GM20000 (cell line): Measurements from ENCODE around the gene CHKB.
"Not testable (repeated sequence)": the region's sequence is repeated elsewhere in the genome, so short reads cannot be mapped to it uniquely, and the experiment has no call there.

ENCODE experiments used
- DNase-seq: peaks from one replicate; pipeline ENCODE4 v3.0.0; 2012; ENCODE audit warnings: low spot score
- TF ChIP-seq, protein P1 (sequence below): IDR thresholded peaks from 2 replicates; pipeline ENCODE4 v1.5.1; 2012; ENCODE audit warnings: mild to moderate bottlenecking, control low read depth; ENCODE audit errors: extremely low read depth, missing control alignments

The CHKB gene

DNA sequence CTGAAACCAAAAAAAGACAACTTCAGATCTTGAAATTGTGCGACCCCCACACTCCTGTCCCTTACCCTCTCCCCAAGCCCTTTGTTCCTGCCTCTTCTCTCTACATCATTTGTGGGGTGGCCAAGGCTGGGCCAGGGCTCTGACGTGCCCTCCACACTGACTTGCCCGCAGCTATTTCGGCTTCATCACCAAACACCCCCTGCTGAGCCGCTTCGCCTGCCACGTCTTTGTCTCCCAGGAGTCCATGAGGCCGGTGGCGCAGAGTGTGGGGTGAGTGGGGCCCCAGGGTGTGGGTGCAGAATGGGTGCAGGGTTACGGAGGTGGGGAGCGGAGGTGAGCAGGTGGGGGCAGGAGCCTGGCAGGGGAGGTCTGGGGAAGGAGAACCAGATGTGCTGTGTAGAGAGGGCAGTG is 27.4 kb upstream of the CHKB start:
- DNase-seq, result no peak
- TF ChIP-seq, protein P1, sequence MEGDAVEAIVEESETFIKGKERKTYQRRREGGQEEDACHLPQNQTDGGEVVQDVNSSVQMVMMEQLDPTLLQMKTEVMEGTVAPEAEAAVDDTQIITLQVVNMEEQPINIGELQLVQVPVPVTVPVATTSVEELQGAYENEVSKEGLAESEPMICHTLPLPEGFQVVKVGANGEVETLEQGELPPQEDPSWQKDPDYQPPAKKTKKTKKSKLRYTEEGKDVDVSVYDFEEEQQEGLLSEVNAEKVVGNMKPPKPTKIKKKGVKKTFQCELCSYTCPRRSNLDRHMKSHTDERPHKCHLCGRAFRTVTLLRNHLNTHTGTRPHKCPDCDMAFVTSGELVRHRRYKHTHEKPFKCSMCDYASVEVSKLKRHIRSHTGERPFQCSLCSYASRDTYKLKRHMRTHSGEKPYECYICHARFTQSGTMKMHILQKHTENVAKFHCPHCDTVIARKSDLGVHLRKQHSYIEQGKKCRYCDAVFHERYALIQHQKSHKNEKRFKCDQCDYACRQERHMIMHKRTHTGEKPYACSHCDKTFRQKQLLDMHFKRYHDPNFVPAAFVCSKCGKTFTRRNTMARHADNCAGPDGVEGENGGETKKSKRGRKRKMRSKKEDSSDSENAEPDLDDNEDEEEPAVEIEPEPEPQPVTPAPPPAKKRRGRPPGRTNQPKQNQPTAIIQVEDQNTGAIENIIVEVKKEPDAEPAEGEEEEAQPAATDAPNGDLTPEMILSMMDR, result no peak

DNA sequence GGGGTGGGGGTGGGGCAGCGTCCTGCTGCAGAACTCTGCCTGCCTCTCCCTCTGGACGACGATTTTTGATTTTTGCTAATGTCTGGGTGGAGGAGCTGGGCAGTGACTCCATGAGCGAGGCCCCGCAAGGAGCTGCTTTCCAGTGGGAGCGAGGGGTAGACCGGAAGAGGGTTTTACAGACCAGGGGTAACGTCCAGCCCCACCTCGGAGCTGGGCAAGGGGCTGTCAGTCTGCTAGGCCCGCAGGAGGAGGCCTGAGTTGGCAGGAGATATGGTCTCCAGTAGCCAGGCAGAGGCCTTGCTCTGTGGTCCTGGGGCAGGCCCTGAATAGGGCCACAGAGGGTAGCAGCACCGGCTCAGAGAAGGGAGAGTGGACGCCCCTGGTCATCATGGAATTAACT is 26.9 kb upstream of the CHKB start:
- no peak for DNase-seq
- TF ChIP-seq, protein P1, result no peak

DNA sequence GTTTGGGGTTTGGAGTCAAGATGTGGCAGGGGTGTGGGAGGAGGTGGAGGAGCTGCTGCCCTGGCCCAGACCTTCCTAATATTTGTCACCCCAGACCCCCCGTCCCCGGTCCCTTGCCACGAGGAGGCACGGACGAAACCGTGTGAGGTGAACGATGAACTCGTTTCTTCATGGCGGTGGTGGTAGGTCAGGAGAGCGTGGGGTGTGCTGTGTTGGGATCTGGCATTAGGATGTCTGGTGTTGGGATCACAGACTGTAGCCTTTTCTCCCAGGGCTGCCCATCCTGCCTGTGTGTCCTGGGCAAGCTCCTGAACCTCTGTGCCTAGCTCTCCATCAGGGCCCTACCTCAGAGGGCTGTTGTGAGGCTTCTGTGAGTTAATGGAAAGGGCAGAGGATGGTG is 26.3 kb upstream of the CHKB start:
- TF ChIP-seq, protein P1, result no peak

DNA sequence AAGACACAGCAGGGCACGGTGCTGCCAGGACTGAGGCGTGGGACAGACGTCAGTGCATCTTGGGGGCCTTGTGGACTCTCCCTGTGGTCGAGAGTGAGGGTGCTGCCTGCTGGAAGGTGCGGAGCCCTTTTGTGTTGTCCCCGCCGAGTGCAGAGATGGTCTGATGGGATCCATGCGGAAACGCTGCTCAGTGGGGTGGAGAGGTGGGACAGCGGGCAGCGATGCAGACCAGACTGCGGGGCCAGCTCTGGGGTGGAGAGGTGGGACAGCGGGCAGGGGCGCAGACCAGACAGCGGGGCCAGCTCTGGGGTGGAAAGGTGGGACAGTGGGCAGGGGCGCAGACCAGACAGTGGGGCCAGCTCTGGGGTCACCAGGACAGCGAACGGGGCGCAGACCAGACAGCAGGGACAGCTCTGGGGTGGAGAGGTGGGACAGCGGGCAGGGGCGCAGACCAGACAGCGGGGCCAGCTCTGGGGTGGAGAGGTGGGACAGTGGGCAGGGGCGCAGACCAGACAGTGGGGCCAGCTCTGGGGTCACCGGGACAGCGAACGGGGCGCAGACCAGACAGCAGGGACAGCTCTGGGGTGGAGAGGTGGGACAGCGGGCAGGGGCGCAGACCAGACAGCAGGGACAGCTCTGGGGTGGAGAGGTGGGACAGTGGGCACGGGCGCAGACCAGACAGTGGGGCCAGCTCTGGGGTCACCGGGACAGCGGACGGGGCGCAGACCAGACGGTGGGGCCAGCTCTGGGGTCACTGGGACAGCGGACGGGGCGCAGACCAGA is 25.6 kb upstream of the CHKB start:
- not testable (repeated sequence) for DNase-seq

More for the DNA sequence above, 26.3 kb upstream of the CHKB start:
- DNase-seq, result no peak

DNA sequence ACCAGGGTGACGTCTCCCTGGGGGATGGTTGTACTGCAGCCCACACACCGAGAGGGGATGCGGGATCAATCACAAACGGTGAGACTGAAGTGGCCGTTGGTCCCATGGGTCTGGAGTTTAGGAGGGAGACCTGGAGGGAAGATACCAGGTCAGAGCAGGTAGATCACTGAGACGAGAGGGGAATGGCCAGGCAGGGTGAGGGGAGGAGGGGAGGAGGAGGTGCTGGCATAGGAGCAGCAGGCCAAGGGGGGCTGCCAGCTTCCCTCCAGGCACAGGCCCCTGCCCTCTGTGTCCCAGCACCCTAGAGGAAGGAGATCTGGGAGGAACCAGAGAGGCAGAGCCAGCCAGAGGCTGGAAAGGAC is 25.0 kb upstream of the CHKB start:
- TF ChIP-seq, protein P1, result no peak
- DNase-seq, result no peak

DNA sequence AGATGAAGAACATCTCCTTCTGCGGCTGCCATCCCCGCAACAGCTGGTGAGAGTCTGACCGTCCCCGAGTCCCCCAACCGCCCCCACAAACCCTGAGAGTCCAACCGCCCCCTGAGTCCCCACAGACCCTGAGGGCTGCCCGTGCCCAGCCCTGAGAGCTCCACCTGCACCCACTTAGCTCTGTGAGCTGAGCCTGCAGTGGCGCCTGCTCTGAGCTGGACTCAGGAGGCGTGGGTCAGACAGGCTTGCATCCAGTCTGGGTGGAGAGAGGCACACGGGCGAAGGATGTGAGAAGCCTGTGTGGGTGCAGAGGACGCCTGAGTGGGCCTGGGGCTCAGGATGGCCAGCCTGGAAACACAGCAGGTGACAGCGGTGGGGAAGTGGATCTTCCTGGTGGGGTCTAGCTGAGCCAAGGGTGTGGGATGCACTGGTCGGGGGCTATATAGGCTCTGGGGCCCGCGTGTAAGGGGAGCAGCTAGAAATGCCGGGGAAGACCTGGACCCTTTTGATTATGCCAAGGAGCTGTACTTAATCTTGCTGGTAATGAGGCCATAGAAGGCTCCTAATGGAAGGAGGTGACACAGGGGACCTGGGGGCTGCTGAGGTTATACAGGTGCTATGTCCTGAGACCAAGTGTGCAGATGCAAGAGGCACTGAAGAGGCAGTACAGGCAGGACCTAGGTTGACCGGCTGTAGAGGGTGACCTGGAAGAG is 24.5 kb upstream of the CHKB start:
- no peak for DNase-seq
- TF ChIP-seq, protein P1, result no peak

DNA sequence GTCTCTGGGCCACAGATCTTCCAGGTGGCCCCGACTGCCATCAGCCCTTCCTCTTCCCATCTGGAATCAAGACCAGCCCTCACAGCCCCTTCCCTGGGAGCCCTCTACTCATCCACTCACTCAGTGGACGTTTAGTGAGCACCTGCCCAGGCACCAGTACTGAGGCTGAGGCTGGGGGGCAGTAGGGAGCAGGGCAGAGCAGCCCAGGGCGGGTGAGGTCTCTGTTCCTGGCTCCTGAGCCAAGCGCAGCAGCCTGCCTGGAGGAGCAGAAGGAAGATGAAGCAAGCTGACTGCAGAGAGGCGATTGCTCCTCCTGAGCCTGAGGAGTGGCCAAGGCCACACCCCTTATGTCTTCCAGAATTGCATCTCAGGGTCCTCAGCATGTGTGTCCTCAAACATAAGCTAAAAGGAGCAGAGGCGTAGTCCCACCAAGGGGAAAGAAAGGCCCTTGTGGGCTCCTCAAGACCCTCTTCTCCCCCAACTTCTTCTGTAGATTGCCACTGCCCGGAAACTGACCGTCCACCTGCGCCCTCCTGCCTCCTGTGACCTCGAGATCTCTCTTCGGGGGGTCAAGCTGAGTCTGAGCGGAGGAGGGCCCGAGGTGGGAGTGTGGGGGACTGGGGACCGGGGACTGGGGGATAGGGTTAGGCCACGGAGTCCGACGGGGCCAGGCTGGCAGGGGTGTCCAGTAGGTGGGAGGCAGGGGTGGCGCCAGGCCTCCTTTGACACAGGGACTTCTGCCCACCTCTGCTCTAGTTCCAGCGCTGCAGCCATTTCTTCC is 23.7 kb upstream of the CHKB start:
- TF ChIP-seq, protein P1, result no peak
- DNase-seq, result peak; percentile 45
